Keratinocyte (primary cell): ENCODE measurements around the gene NHSL2. TPM values are rescaled to one million over a fixed set of nuclear protein-coding genes. Genes with fewer than 3 reads are reported as not detected.
A peak's percentile ranks its signal among the peaks of the same experiment; 100 is the strongest.

Experiments
- DNase-seq: peaks from one replicate; pipeline ENCODE4 v3.0.0-alpha.2; 2011; ENCODE audit warnings: low read depth, missing footprints, low spot score
- FAIRE-seq: peaks from 2 replicates; lab custom pipeline; 2011; peaks lifted over from hg19 to GRCh38; lab: Jason Lieb, UNC
- H2AFZ ChIP-seq: 2 replicates; pipeline ENCODE4 v1.6.0; 2012; ENCODE audit warnings: low read length, control low read depth, inconsistent platforms; ENCODE audit not compliant: control insufficient read depth
- H3K27ac ChIP-seq: 2 replicates; pipeline ENCODE4 v1.5.1; 2011; ENCODE audit warnings: low read length; ENCODE audit not compliant: control insufficient read depth, insufficient read depth
- H3K27me3 ChIP-seq: 3 replicates; pipeline ENCODE4 v1.6.0; 2011; ENCODE audit warnings: low read length; ENCODE audit not compliant: control insufficient read depth, insufficient read depth; ENCODE audit errors: extremely low read depth
- H3K36me3 ChIP-seq, 2 experiments: 2 replicates in 1 of 2; 3 replicates in 1 of 2; pipeline ENCODE4 v1.5.1; 2011; ENCODE audit warnings: low read length in 2 of 2, mild to moderate bottlenecking in 1 of 2; ENCODE audit not compliant: control insufficient read depth in 2 of 2, insufficient read depth in 2 of 2; ENCODE audit errors: extremely low read depth in 1 of 2
- H3K4me1 ChIP-seq: 3 replicates; pipeline ENCODE4 v1.5.1; 2011; ENCODE audit warnings: low read length; ENCODE audit not compliant: control insufficient read depth, insufficient read depth; ENCODE audit errors: extremely low read depth
- H3K4me2 ChIP-seq: 3 replicates; pipeline ENCODE4 v1.6.0; 2011; ENCODE audit warnings: low read depth, low read length; ENCODE audit not compliant: control insufficient read depth, insufficient read depth; ENCODE audit errors: extremely low read depth
- H3K4me3 ChIP-seq, 3 experiments: fragments of 200-600 bp in 1 of 3; sonication (generic) in 1 of 3; 2 replicates in 2 of 3; 3 replicates in 1 of 3; pipeline ENCODE4 v1.5.1; 2011 to 2016; ENCODE audit warnings: low read length in 3 of 3, mild to moderate bottlenecking in 3 of 3, control low read depth in 2 of 3, inconsistent platforms in 1 of 3, low read depth in 1 of 3, mixed read lengths in 1 of 3, mixed run types in 1 of 3, moderate library complexity in 1 of 3; ENCODE audit not compliant: control insufficient read depth in 2 of 3, insufficient read depth in 2 of 3; ENCODE audit errors: extremely low read depth in 1 of 3
- H3K79me2 ChIP-seq: 2 replicates; pipeline ENCODE4 v1.6.0; 2012; ENCODE audit warnings: low read length; ENCODE audit not compliant: control insufficient read depth, insufficient read depth
- H3K9ac ChIP-seq: 3 replicates; pipeline ENCODE4 v1.6.0; 2011; ENCODE audit warnings: low read length; ENCODE audit not compliant: control insufficient read depth, insufficient read depth; ENCODE audit errors: extremely low read depth
- H3K9me1 ChIP-seq: 3 replicates; pipeline ENCODE4 v1.6.0; 2011; ENCODE audit warnings: low read length; ENCODE audit not compliant: control insufficient read depth, insufficient read depth; ENCODE audit errors: extremely low read depth
- H3K9me3 ChIP-seq: 2 replicates; pipeline ENCODE4 v1.5.1; 2012; ENCODE audit warnings: low read depth, low read length; ENCODE audit not compliant: control insufficient read depth
- H4K20me1 ChIP-seq: 3 replicates; pipeline ENCODE4 v1.6.0; 2011; ENCODE audit warnings: low read length; ENCODE audit not compliant: control insufficient read depth, insufficient read depth; ENCODE audit errors: extremely low read depth
- EZH2 ChIP-seq: IDR thresholded peaks from one replicate; pipeline ENCODE4 v1.6.1; 2012; ENCODE audit warnings: inconsistent platforms, mild to moderate bottlenecking, low read length, moderate library complexity
- dilution Hi-C: fragments of 300-500 bp; cut with MboI; formaldehyde crosslinking; loops from one replicate; pipeline ENCODE4 v1.7.0; 2020; ENCODE audit warnings: low sequenced_read_pairs; ENCODE audit not compliant: extremely low pct_ligation_motif_present
- polyA plus RNA-seq, 5 experiments: library from polyadenylated mRNA; depleted of rRNA in 3 of 5; stranded (reverse) in 3 of 5; stranded (forward) in 1 of 5; unstranded in 1 of 5; fragments of >200 nt; gene quantifications; 1 replicate in 1 of 5; 2 replicates in 3 of 5; 3 replicates in 1 of 5; pipeline versions ENCODE4 v1.2.1 to v1.2.3, GENCODE V29; 2011 to 2012; ENCODE audit warnings: missing spikeins in 2 of 5, low read depth in 1 of 5, low replicate concordance in 1 of 5
- TF ChIP-seq, protein P1 (sequence below), 3 experiments: IDR thresholded peaks in 1 of 3; conservative IDR thresholded peaks in 1 of 3; optimal IDR thresholded peaks in 1 of 3; 2 replicates in 2 of 3; 3 replicates in 1 of 3; pipeline versions ENCODE3 to v1.5.1; 2011; ENCODE audit warnings: low read length in 3 of 3, mild to moderate bottlenecking in 3 of 3, moderate library complexity in 2 of 3, control low read depth in 1 of 3, inconsistent platforms in 1 of 3; ENCODE audit not compliant: insufficient read depth in 2 of 3; ENCODE audit errors: extremely low read depth in 1 of 3

The NHSL2 gene
- polyA plus RNA-seq, 1 donor (not counting 4 experiments of a cell fraction or from before 2014, with no cell fraction given): 0.04 TPM

DNA sequence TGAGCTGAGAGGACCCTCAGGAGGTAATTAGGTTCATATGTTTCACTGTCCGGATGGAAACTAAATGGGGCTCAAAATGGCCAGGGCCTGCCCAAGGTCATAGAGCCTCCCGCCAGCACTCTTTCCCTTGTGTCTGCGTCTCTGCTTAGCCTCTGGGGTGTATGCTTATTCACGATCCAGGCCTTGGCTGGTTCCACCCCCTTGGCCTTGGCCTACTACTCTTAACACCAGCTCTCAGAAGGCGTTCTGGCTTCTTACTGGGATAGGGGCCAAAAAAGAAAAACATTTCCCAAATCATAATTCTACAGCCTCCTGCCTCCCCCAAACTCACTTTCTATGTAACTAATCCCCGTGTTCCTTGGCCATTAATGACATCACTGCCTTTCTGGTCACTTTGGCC, 152.3 kb downstream of the NHSL2 start:
- peaks cover 20% of the 10 kb centered on the region for H3K27me3 ChIP-seq
- H3K4me2 ChIP-seq: no peak overlapping the region
- no peaks in the 10 kb centered on the region for H3K4me1 ChIP-seq
- DNase-seq (no peak), FAIRE-seq (no peak)
- no peak overlapping the region for H2AFZ ChIP-seq
- H4K20me1 ChIP-seq: no peaks in the 10 kb centered on the region
- TF ChIP-seq, protein P1, sequence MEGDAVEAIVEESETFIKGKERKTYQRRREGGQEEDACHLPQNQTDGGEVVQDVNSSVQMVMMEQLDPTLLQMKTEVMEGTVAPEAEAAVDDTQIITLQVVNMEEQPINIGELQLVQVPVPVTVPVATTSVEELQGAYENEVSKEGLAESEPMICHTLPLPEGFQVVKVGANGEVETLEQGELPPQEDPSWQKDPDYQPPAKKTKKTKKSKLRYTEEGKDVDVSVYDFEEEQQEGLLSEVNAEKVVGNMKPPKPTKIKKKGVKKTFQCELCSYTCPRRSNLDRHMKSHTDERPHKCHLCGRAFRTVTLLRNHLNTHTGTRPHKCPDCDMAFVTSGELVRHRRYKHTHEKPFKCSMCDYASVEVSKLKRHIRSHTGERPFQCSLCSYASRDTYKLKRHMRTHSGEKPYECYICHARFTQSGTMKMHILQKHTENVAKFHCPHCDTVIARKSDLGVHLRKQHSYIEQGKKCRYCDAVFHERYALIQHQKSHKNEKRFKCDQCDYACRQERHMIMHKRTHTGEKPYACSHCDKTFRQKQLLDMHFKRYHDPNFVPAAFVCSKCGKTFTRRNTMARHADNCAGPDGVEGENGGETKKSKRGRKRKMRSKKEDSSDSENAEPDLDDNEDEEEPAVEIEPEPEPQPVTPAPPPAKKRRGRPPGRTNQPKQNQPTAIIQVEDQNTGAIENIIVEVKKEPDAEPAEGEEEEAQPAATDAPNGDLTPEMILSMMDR (optimal IDR thresholded peaks at IDR 0.05 in 1 of 3, IDR thresholded peaks at IDR 0.05 in 1 of 3, conservative IDR thresholded peaks at IDR 0.05 in 1 of 3; ENCODE audit: extremely low read depth in 1 of 3, insufficient read depth in 2 of 3, low read length in 3 of 3): no peak
- no peak for TF ChIP-seq EZH2
- dilution Hi-C loops: no loop called here
- H3K36me3 ChIP-seq: no peaks in the 10 kb centered on the region
- no peaks in the 10 kb centered on the region for H3K79me2 ChIP-seq
- no peak overlapping the region for H3K4me3 ChIP-seq
- H3K9me1 ChIP-seq: no peaks in the 10 kb centered on the region
- H3K9me3 ChIP-seq: no peaks in the 10 kb centered on the region
- no peak overlapping the region for H3K27ac ChIP-seq
- no peak overlapping the region for H3K9ac ChIP-seq

DNA sequence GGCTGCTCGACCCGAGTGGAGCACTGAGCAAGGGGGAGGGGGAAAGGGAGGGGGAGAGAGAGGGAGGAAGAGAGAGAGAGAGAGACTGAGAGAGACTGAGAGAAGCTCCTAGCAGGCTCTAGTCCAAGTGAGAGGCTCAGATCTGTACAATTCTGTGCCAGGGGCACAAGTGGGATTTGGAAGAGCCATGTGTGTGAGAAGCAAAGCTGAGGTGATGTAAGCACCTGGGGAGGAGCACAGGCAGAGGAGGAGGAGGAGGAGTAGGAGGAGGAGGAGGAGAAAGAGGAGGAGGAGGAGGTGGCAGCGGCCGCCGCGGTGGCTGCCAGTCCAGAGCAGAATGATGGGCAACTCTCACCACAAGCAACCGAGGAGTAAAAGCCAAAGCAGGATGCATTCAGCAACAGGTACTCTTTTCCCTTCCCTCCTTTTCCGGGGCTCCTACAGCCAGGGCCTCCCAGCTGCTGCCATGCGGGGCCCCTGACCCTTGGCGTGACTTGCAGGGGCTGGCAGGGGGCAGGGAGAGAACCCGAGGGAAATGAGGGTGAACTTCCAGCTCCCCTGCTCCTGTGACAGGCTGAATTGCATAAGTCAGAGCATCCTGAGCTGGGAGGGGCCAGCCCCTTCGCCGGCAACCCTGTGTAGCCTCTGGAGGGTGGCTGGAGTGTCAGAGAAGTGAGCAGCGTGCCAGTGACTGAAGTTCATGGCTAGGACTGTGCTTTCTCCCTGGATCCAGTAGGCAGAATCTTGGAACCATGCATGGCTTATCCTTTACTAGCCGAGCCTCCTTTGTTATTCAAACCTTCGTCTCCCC, 158.9 kb downstream of the NHSL2 start:
- Histone ChIP-seq H3K9me1 (no peaks in the 10 kb centered on the region), H3K79me2 (no peaks in the 10 kb centered on the region), H3K4me1 (no peaks in the 10 kb centered on the region), H3K27me3 (peaks cover 61% of the 10 kb centered on the region), H3K4me3 (no peak overlapping the region), H3K9me3 (no peaks in the 10 kb centered on the region), H3K36me3 (no peaks in the 10 kb centered on the region), H2AFZ (no peak overlapping the region), H3K9ac (no peak overlapping the region), H3K4me2 (no peak overlapping the region), H4K20me1 (no peaks in the 10 kb centered on the region), H3K27ac (no peak overlapping the region)
- TF ChIP-seq, protein P1 (optimal IDR thresholded peaks at IDR 0.05 in 1 of 3, IDR thresholded peaks at IDR 0.05 in 1 of 3, conservative IDR thresholded peaks at IDR 0.05 in 1 of 3; ENCODE audit: extremely low read depth in 1 of 3, insufficient read depth in 2 of 3, low read length in 3 of 3): no peak
- peak; percentile 15 for TF ChIP-seq EZH2
- dilution Hi-C loops: no loop called here
- DNase-seq: no peak
- no peak for FAIRE-seq
